Stimulated activated CD4-positive, alpha-beta T cell treated with anti-CD3 and anti-CD28 coated beads, TNF-alpha, amount 100 ng/mL, for 24 hours (primary cell): ENCODE measurements around the gene SLC4A1.

Experiments used
- DNase-seq, 3 experiments: peaks; one replicate each; pipeline ENCODE4 v3.0.0-alpha.2; 2020; ENCODE audit warnings: low read depth in 3 of 3

The SLC4A1 gene

GRCh38 chr17:44205962-44206824 lies 61.7 kb downstream of the SLC4A1 start:
- DNase-seq, result no peak

- no peak for DNase-seq
These were observed 63.5 kb downstream of the SLC4A1 start for GRCh38 chr17:44204441-44204882.

GRCh38 chr17:44203731-44204440 lies 64.0 kb downstream of the SLC4A1 start:
- peak in 1 of 3 experiments; percentile 51 for DNase-seq

GRCh38 chr17:44202756-44203155 lies 65.2 kb downstream of the SLC4A1 start:
- no peak for DNase-seq

- DNase-seq, result no peak
These were observed 67.3 kb downstream of the SLC4A1 start for GRCh38 chr17:44200478-44201155.

- peak; percentile 99 to 100 (median 99) for DNase-seq
These were observed 68.1 kb downstream of the SLC4A1 start, which contains the start of gene ATXN7L3 for GRCh38 chr17:44199553-44200477. Gene ATXN7L3, minus strand, starts transcription at chr17:44199884. Its CDS starts 1,814 bp downstream, at chr17:44198070.

GRCh38 chr17:44198721-44199552 lies 69.0 kb downstream of the SLC4A1 start:
- peak in 1 of 3 experiments; percentile 57 for DNase-seq
